Measurements from ENCODE around the gene BCKDHB.
A peak's percentile ranks its signal among the peaks of the same experiment; 100 is the strongest.
"Not testable (repeated sequence)": the region's sequence is repeated elsewhere in the genome, so short reads cannot be mapped to it uniquely, and the experiment has no call there.

The BCKDHB gene

DNA sequence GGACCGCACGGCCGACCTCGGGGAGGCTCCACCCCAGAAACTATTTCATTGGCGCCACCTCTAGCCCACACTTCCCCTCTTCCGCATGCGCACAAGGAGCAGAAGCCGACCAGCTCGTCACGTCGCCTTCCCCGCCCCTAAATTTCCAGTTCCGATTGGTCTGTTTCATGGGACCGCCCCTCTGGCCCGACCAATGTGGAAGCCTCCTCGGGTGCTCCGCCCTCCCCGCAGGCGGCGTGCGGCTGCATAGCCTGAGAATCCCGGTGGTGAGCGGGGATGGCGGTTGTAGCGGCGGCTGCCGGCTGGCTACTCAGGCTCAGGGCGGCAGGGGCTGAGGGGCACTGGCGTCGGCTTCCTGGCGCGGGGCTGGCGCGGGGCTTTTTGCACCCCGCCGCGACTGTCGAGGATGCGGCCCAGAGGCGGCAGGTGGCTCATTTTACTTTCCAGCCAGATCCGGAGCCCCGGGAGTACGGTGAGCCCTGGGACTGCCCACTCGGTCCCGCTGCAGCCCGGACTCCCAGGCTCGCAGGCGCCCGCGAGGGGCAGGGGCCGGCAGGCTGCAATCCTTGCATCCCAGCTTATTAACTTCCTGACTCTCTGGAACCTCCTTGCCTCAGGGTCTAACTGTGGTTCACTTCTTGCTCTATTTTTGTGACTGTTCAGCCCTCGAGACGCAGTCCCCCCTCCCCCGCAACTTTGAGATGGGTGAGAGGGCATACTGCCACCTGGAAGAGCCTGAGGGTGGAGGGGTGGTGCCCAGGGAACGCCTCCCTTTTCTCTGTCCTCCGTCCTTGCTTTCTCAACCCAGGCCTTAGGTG lies at the start of gene BCKDHB:
TSS of gene BCKDHB (plus strand) at position 254 of the 818 bp plus-strand sequence. CDS start at position 277, 23 bp downstream.
- peak; percentile 98 for DNase-seq

DNA sequence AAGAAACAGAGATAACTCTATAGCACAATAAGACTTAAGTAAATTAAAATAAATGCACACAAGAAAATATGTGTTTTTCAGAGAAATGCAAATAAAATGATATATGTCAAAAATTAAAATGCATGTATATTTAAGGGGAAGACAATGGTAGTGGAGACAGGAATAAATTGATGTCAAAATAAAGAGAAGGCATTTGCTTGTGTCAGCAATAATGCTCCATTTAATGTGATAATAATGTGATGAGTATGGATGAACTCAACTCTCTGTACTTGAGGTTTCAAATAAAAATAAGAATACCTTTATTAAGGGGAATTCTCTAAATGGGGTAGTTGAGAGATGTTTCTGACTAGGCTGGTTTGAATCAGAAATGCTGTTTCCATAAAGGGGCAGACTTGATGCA lies 45.7 kb upstream of the BCKDHB start:
- DNase-seq, result no peak

DNA sequence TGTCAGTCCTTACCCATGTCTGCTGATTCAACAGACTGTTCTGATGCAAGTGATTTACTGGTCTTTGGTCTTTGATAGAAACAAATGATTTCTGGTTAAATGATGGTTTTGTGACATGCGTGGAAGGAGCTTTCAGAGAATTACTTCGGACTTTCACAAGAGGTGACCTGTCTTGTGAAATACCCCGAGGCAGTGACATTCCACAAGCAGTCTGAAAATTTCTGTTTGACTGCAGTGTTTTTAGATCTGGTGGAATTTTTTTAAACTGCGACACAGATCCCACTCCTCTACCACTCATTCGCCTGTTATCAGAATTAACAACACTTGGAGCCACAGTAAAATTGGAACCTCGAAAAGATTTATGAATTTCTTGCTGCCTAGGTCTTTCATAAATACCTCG lies 38.3 kb upstream of the BCKDHB start:
- not testable (repeated sequence) for DNase-seq

DNA sequence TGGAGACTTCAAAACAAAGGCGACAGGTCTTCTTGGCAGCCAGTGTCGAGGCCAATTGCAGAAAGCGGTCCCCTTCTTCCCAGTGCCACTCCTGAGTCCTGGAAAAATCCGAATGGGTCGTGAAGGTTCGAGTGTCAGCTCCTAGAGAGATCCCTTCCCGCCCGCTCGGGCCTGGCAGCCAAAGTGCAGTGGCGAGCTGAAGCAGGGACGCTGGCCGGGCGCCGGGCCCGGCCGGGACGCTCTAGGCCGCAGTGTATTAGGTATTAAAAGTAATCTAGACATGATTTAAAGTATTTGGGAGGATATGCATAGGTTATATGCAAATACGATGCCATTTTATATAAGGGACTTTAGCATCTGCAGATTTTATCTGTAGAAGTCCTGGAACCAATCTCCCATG lies 36.0 kb upstream of the BCKDHB start:
- not testable (repeated sequence) for DNase-seq

DNA sequence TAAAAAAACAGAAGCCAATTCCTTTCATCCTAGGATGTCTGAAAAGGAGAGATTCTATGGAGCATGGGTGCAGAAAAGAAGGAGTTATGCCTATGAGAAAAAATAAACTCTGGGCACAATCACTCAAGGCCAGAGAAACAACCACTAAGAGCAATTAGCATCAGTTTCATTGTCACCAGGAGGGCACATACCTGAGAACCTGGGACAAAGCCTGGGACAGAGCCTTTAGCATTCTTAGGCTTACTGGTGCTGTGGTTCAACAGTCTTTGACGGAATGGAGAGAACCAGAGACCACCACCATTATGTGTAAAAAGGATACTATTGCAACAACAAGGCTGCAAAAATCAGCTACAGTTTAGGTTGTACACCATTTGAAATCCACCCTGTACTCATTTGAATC lies 29.4 kb upstream of the BCKDHB start:
- DNase-seq, result no peak

DNA sequence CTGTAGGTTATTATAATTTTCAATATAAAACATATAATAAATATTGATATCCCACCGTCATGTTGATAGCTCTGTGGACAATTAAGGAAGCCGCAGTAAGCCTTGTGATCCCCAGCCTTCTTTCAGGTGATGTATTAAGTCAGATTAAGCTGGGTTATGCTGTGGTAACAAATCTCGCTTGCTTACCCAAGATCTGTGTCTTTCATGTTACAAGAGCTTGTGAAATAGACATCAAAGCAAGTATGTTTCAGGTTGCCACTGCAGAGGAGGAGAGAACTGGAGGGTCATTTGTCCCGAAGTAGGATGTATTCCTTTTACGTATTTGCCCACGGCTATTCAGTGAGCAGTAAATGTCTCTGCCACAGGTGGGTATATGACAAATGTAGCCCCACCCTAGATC lies 17.8 kb upstream of the BCKDHB start:
- DNase-seq, result no peak

DNA sequence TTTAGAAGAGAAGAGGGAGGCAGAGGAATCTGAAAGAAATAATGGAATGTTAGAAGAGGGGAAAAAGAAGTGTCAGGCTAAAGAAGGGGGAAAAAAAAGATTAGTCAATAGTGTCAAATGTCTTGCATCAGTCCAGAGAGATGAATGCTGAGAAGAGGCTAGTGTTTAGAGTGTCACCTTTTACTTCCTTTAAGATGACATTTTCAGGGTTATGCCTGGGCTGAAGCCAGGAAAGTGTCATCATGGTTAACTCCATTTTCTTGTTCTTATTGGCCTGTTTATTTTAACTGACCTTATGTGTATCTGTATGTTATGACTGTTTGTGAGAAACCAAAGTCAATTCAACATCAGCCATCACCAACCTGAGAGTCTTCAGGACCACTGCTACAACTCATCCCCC lies 15.0 kb upstream of the BCKDHB start:
- DNase-seq, result no peak

DNA sequence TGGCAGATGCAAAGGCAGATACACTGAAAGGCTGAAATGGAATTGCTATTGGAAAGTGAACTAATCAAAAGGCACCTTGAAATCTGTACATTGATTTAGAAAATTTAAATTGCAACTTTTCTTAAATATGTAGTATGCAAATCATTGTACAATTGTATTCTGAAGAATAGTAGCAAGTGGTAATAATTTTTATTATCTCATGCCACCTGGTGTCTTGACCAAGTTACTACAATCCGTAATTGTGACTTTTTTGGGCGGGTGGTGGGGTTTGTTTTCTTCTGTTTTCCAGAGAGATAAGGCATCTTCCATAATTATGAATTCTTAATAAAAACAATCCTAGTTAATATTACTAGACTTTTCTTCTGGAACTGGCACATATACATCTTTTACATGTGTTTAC lies 12.5 kb upstream of the BCKDHB start:
- DNase-seq, result peak; percentile 22

DNA sequence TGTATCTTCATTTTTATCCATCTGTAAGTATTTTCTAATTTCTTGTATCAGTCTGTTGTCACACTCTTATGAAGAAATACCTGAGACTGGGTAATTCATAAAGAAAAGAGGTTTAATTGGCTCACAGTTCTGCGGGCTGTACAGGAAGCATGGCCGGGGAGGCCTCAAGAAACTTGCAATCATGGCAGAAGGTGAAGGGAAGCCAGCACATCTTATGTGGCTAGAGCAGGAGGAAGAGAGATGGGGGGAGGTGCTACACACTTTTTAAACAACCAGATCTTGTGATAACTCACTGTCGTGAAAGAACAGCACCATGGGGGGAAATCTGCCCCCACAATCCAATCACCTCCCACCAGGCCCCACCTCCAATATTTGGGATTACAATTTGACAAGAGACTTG lies 10.9 kb upstream of the BCKDHB start:
- no peak for DNase-seq

DNA sequence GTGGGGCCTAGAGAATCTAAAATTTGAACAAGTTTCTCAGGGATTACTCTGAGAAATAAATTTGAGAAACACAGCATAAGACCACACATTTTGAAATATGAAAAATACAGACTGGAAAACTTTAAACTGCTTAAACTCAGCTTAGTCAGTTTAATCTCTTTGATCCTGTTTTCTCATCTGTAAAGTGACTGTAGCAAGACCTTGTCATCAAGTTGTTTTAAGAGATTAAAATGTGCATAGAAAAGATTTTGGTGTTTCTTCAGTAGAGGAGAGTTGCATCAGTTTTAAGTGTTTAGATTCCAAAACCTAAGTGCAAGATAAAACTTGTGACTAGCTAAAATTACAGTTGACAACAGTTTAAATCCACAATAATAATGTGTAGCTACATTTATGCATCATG lies 8.1 kb upstream of the BCKDHB start:
- no peak for DNase-seq

DNA sequence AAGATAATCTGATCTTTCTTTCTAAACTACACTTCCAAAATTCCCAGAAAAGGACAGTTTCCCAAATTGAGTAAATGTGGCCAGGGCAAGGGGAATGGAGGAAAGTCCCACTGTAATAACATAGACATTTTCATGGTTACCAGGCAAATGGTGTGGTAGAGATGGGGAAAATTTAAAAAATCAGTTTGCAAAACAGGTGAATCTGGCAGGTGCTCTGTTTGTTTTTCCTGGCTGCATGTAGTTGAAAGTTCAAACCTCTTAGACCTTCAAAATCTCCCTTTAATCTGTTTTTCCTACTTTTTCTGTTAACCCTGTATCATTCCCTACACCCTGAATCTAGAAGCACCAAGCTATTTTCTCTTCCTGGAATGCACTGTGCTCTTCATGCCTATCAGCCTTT lies 2.0 kb upstream of the BCKDHB start:
- DNase-seq, result no peak

DNA sequence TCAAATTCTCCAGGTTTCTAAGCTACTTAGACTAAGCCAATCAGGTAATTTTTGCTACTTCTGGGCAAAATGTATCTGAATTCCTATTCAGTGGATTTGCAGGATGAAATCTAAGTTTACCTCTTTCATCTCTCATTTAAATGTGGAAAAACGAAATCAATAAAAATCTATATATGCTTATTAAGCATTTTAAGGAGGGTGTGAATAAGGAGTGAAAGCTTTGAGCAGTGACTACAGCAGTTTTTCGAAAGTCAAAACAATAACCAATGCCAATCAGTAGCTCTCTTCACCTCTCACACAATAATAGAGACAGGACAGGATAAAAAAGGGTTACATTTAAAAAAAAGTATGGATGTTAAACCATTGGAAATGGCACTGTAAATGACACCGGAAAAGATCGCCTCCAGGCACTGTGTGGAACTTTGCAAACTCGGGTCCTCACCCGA lies 476 bp upstream of the BCKDHB start:
- no peak for DNase-seq

DNA sequence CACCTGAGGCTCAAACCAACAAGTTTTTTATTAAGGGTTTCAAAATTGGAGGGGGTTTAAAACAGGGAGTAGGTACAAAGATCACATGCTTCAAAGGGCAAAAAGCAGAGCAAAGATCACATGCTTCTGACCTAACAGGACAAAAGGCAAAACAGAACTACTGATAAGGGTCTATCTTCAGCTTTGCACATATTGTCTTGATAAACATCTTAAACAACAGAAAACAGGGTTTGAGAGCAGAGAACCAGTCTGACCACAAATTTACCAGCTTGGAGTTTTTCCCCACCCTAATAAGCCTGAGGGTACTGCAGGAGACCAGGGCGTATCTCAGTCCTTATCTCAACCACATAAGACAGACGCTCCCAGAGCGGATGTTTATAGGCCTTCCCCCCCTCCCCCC lies 16.1 kb downstream of the BCKDHB start:
- DNase-seq, result not testable (repeated sequence)

DNA sequence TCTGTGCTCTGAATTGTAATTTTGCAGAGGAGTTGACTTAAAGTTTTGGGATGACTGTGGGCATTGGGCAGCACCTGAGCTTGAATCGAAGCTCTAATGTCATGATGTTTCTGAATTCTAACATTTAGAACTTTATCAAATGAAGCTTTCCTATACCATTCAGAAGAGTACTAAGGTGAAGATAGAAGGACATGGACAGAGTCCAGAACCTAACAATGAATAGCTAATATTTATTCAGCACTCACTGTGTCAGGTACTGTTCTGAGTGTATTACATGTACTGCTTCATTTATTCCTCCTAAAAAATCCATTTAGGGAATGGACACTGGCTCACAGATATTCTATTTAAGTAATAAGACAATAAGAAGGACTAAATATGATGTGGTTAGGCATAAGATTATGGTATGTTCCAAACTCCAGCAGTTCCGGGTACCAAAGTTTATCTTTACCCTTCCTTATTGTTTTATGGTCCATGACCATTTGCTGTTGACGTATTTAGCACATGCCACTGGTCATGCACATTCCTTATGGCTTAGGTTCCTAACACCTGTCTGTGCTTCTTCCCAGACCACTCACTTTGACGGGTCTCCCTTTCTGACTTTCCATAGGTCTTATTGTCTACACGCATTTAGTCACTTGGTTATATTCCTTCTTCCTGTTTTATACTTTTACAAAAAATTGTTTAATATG lies 20.3 kb downstream of the BCKDHB start:
- no peak for DNase-seq

DNA sequence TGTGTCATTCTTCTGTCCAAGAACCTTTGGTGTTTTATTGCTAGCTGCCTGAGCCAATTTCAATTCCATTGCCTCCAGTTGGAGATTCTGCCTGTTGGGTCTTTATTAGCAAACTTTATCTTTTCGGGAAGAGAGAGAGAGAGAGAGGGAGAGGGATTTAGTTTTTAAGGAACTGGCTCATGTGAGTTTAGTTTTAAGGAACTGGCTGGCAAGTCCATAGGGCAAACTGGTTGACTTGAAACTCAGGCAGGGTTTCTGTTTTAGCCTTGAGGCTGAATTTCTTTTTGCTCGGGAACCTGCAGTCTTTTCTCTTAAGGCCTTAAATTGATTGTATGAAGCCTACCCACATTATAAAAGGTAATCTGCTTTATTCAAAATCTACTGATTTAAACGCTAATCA lies 23.0 kb downstream of the BCKDHB start:
- DNase-seq, result no peak

DNA sequence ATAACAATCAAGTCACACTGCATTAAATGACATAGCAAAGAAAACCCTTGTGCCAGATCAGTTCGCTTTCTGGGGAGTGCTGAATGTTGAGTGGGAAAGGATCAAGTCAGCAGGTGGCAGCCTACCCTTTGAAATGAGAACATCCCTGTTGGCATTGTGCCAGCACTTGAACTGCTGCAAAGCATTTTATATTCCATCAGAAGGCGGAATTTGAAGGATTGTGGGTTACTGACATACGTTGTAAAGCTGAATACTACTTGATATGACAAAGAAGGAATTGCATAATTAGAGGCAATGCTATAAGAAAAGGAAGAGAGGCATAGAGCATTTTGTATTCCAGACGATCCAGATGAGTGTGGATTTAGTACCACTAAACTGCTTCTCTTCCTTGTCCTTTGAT lies 26.5 kb downstream of the BCKDHB start:
- DNase-seq, result peak; percentile 70

DNA sequence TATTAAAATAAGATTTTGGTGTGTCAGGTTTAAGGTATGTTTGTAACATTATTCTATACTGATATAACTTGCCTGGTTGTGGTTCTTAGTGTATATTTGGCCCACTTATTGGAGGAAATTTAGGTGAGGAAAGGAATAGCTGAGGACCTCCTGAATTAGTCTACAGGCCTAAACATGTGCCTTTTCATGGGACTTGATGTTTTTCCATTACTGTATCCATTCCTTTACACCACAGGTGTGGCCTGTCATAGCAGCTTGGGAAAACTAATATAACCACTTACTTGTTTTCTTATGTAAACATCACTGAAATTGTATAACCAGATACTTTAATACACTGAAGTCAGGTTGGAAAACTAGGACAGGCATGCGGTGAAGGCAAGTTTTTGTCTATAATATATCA lies 27.6 kb downstream of the BCKDHB start:
- no peak for DNase-seq

DNA sequence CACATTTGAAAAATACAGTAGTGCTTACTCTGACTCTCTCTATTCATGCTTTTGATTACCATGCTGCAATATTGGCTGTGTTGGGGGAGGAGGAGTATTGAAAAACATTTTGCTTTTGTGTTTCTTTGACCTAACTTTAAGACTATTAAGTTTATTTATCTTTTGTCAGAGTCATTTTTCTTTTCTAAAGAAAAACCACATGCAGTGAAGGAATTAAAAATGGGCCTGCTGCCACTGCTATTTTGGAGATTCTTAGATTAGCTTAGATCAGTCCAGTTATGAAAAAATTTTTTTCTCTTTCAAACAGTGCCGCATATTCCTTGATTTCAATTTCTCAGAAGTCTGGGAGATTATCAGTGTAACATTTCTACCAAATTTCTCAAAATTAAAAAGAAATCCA lies 36.1 kb downstream of the BCKDHB start:
- no peak for DNase-seq

DNA sequence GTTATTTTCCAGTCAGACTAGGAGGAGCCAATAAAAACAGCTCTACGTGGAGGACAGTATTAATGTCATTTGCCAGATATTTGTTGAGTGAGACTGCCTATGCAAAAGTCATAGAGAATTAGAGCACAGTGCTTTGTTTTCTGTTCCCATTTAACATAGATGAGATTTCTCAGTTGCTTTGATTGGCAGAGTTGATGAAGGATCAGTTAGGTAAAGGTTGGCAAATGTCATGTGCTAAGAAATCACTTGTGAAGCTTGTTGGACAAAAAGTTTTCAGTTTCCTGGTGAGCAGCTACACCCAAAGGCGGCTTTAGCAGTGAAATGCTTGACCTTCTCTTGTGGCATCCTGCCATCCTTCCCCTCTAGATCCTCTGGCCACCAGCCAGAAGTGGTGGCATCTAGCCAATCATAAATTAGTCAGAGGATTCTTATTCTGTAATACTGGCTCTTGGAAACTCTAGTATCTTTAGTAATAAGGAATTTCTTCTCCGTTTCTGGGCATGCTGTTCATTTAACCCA lies 37.0 kb downstream of the BCKDHB start:
- no peak for DNase-seq

DNA sequence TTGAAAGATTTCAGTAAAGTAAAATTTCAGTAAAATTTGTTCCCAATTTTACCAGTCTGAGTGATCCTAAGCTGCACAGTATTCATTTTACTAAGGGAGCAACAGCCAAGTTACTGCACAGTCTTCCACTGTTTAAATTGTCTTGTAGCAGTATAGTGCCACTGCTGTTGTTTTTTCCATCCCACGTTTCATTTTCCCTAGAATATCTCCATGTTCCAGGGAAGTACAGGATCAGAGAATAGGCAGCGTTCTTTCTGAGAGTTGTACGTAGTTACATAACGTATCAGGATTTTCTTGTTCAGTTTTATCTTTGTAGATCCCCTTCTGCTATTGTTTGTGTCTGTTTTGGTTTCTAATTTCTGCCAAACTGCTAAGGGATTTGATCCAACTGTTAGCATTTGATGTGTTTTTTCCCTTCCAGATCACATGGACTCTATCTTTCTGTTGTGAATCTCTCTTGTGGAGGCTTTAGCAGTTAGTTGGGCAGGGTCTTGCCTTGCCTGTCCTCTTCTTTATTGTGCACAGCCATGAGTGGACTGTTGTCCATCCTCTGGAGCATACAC lies 38.4 kb downstream of the BCKDHB start:
- no peak for DNase-seq

DNA sequence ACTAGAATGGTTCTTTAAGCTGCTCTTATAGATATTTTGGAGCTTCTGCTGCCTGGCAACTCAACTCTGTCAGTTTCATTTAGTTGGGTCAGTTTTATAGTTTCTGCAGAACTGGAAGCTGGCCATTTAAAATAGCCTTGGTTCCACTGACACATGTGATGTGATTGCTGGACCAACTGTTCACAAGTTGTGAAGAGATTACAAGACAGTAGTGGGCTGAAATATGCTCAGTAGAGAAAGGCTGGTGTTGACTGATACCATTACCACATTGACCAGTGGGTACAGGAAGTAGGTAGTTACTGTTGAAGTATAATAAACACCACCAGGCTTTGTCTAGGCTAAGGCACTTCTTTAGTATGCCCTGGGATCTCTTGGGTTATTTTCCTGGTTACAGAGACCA lies 39.0 kb downstream of the BCKDHB start:
- no peak for DNase-seq

DNA sequence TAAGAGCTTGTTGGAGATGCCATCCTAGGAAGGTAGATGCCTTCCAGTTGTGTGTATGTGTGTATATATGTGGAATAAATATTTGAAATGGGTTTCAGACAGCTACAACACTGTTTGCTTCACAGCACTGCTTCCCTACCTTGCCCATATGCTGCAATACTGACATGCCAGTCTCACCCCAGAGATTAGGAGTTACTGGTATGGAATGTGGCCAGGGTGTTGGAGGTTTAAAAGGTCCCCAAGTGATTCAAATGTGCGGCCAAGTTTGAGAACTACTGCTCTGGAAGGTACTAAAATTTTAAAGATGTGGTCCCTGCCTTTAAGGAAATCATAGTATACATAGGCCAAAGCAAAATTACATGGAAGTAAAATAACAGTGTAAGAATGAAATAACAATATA lies 39.5 kb downstream of the BCKDHB start:
- no peak for DNase-seq

DNA sequence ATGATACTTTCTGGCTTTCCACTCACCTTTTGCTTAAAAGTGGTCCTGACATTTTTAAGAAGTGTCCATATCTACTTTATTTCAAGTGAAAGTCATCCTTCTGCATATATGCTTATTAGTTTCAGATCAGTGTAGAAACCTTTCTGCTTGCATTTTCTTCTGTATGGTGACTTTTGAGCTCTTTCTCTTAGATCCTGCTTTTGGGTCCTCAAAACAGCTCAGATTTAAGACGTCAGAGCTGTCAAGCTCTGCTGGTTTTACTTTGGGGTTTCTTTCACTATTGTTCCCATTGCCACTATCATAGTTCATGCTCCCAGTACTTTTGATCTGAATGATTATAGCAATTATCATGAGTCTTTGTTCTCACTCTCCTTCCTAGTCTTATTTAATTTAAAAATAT lies 41.7 kb downstream of the BCKDHB start:
- DNase-seq, result no peak

DNA sequence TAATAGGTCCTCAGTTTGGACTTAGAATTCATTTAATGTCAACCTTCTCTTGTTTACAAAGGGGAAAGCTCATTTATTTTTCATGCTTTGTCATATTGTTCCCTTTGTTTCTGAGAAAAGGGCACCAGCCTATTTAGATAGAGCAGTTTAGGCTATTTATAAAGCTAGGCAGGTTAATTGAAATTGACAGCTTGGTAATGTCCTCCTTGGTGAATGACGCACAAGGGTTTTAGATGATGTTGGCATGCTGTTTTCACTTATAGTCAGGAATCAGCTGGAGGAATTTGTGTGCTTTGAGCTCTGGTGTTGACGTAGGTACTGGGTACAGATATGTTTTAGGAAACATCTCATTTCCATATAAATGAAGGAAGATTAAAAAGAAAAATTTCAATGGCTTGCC lies 45.2 kb downstream of the BCKDHB start:
- DNase-seq, result no peak

Measured in NCI-H2171 treated with DMSO at 0.1 percent for 48 hours (cell line).